T-cell (primary cell): Measurements from ENCODE around the gene OSBPL6. TPM values are rescaled to one million over a fixed set of nuclear protein-coding genes. Genes with fewer than 3 reads are reported as not detected.

Experiments
- ATAC-seq, 4 experiments: fragments of 200-7000 bp in 3 of 4; fragments of 150-1000 bp in 1 of 4; cut with Tn5 transposase; replicated peaks in 1 of 4; 1 replicate in 3 of 4; 2 replicates in 1 of 4; pipeline ENCODE4 v1.10.0; 2021; ENCODE audit warnings: moderate library complexity in 3 of 4, mild to moderate bottlenecking in 2 of 4, moderate number of reproducible peaks in 1 of 4
- CTCF ChIA-PET, 2 donors: fragments of 300-600 bp; sonication (Branson Sonifier 250); formaldehyde crosslinking; loops; one replicate each; lab custom pipeline; 2022; ENCODE audit warnings: antibody characterized with exemption in 2 of 2; lab: Charles Lee
- POLR2A ChIA-PET, 2 donors: fragments of 300-600 bp; sonication (Branson Sonifier 250); formaldehyde crosslinking; loops; one replicate each; lab custom pipeline; 2022; ENCODE audit warnings: antibody characterized with exemption in 2 of 2; lab: Charles Lee
- DNase-seq, 35 experiments: peaks; one replicate each; pipeline versions ENCODE4 v3.0.0 to v3.0.0-alpha.2; 2013 to 2023
- H3K27ac ChIP-seq: one replicate; pipeline ENCODE4 v1.5.1; 2013; ENCODE audit warnings: low read length
- H3K27me3 ChIP-seq, 2 experiments: replicated peaks in 1 of 2; 1 replicate in 1 of 2; 2 replicates in 1 of 2; pipeline versions ENCODE4 v1.6.1 to v1.7.0; 2013; ENCODE audit warnings: low read length in 1 of 2, mixed read lengths in 1 of 2; ENCODE audit not compliant: control insufficient read depth in 2 of 2, insufficient read depth in 2 of 2; ENCODE audit errors: extremely low read depth in 1 of 2
- H3K36me3 ChIP-seq, 2 donors: 1 replicate in 1 of 2; 2 replicates in 1 of 2; pipeline versions ENCODE4 v1.6.1 to v1.7.0; 2013; ENCODE audit warnings: low read length in 1 of 2; ENCODE audit not compliant: control insufficient read depth in 2 of 2, insufficient read depth in 1 of 2; ENCODE audit errors: extremely low read depth in 1 of 2
- H3K4me1 ChIP-seq, 2 experiments: 1 replicate in 1 of 2; 2 replicates in 1 of 2; pipeline versions ENCODE4 v1.6.1 to v1.7.0; 2013; ENCODE audit warnings: low read length in 2 of 2, mixed read lengths in 1 of 2; ENCODE audit not compliant: insufficient read depth in 2 of 2, control insufficient read depth in 1 of 2; ENCODE audit errors: extremely low read depth in 1 of 2
- H3K4me3 ChIP-seq, 2 donors: 1 replicate in 1 of 2; 2 replicates in 1 of 2; pipeline versions ENCODE4 v1.5.1 to v1.7.0; 2013; ENCODE audit warnings: mild to moderate bottlenecking in 2 of 2, low read length in 1 of 2, moderate library complexity in 1 of 2; ENCODE audit not compliant: control insufficient read depth in 1 of 2; ENCODE audit errors: extremely low read depth in 1 of 2
- H3K9me3 ChIP-seq: 2 replicates; pipeline ENCODE4 v1.7.0; 2013
- H3K27ac Mint-ChIP-seq, 2 donors: one replicate each; pipeline ENCODE4 v1.8.0; 2020 to 2021; ENCODE audit warnings: mild to moderate bottlenecking in 2 of 2, mixed read lengths in 2 of 2
- H3K27me3 Mint-ChIP-seq, 2 donors: one replicate each; pipeline ENCODE4 v1.8.0; 2021 to 2022; ENCODE audit warnings: mixed read lengths in 2 of 2
- H3K36me3 Mint-ChIP-seq: one replicate; pipeline ENCODE4 v1.8.0; 2021; ENCODE audit warnings: mixed read lengths
- H3K4me1 Mint-ChIP-seq, 3 donors: one replicate each; pipeline ENCODE4 v1.8.0; 2020 to 2022; ENCODE audit warnings: mixed read lengths in 3 of 3, mild to moderate bottlenecking in 1 of 3
- H3K4me3 Mint-ChIP-seq, 3 donors: one replicate each; pipeline ENCODE4 v1.8.0; 2020 to 2022; ENCODE audit warnings: mild to moderate bottlenecking in 3 of 3, mixed read lengths in 3 of 3, moderate library complexity in 3 of 3
- H3K9me3 Mint-ChIP-seq, 3 donors: one replicate each; pipeline ENCODE4 v1.8.0; 2020 to 2022; ENCODE audit warnings: mixed read lengths in 3 of 3
- WGBS: methylation state at CpG from one replicate; pipeline ENCODE4 v1.1.5; 2013; ENCODE audit warnings: missing lambda C conversion rate; ENCODE audit not compliant: insufficient coverage; 5-methylcytosine and 5-hydroxymethylcytosine counted together
- total RNA-seq, 35 experiments: library from RNA in 6 of 35; stranded (reverse) in 6 of 35; fragments of 120-200 nt in 1 of 35; gene quantifications; one replicate each; pipeline versions ENCODE4 v1.2.1 to v1.2.4 and lab custom pipeline; 2013 to 2026

Gene OSBPL6
- total RNA-seq, 5 donors from 2014 or later (not counting 1 experiment from before 2014, with no cell fraction given), result 0.08 to 0.41 (median 0.26) TPM

- no CpG with 5 or more reads among the region's 1 CpG for WGBS
- no peak overlapping the region for H3K27ac Mint-ChIP-seq
- Histone ChIP-seq H3K4me1 (no peaks in the 10 kb centered on the region), H3K27me3 (peaks cover 0 to 3% of the 10 kb centered on the region in 2 experiments), H3K27ac (no peak overlapping the region), H3K9me3 (no peaks in the 10 kb centered on the region), H3K36me3 (no peaks in the 10 kb centered on the region), H3K4me3 (no peak overlapping the region)
- no peaks in the 10 kb centered on the region for H3K36me3 Mint-ChIP-seq
- peaks cover 5 to 9% of the 10 kb centered on the region in 2 donors for H3K27me3 Mint-ChIP-seq
- no peak for DNase-seq
- POLR2A ChIA-PET, result no interaction called here
- peaks cover 0 to 4% (median 0%) of the 10 kb centered on the region in 3 donors for H3K4me1 Mint-ChIP-seq
- ATAC-seq, result no peak
- no peaks in the 10 kb centered on the region for H3K9me3 Mint-ChIP-seq
- H3K4me3 Mint-ChIP-seq, result no peak overlapping the region
- CTCF ChIA-PET, result no interaction called here
These were observed 192.8 kb downstream of the OSBPL6 start for GRCh38 chr2:178386986-178387597.

- H3K4me1 ChIP-seq, result no peaks in the 10 kb centered on the region
- H3K9me3 ChIP-seq, result no peaks in the 10 kb centered on the region
- no peak overlapping the region for H3K4me3 Mint-ChIP-seq
- no peak overlapping the region for H3K27ac Mint-ChIP-seq
- no peak overlapping the region for H3K4me3 ChIP-seq
- no peak overlapping the region for H3K27ac ChIP-seq
- WGBS, result 94% methylated on average over 7 of the region's 7 CpGs
- H3K9me3 Mint-ChIP-seq, result no peaks in the 10 kb centered on the region
- no peaks in the 10 kb centered on the region for H3K36me3 ChIP-seq
- ChIA-PET CTCF (interaction anchor here in 1 of 2 donors (0.6 kb wide), 1 partner anchor 59 kb away, joined by 3 read pairs; no protein-coding TSS in a partner anchor), POLR2A (no interaction called here)
- no peaks in the 10 kb centered on the region for H3K36me3 Mint-ChIP-seq
- peaks cover 0 to 4% (median 0%) of the 10 kb centered on the region in 3 donors for H3K4me1 Mint-ChIP-seq
- DNase-seq, result no peak
- H3K27me3 ChIP-seq, result no peaks in the 10 kb centered on the region
- no peak for ATAC-seq
- peaks cover 2 to 9% of the 10 kb centered on the region in 2 donors for H3K27me3 Mint-ChIP-seq
These were observed 194.0 kb downstream of the OSBPL6 start for GRCh38 chr2:178388287-178388686.

DNA sequence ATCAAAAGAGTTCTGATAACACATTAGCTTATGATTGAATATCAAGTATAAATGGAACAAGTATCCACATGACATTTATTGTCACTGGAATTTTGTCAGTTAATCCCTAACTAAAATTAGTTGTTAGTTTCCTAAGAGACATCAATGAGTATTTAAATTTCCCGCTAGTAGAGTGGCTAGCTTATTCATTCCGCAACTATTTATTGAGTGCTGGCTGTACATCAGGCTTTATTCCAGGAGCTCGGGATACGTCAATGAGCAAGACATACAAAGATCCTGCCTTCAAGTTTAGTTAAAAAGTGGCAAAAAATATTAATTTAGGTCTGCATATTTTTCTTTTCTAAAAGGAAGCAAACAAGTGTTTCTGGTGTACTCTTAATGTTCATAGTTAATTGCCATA lies 197.4 kb downstream of the OSBPL6 start:
- CTCF ChIA-PET, result interaction anchor here (0.8 to 4.2 kb wide), 5 partner anchors 11 to 23 kb away, joined by 3 to 28 read pairs (median 4); no protein-coding TSS in a partner anchor
- Histone ChIP-seq H3K4me1 (no peaks in the 10 kb centered on the region), H3K4me3 (no peak overlapping the region), H3K36me3 (no peaks in the 10 kb centered on the region), H3K9me3 (no peaks in the 10 kb centered on the region), H3K27ac (no peak overlapping the region), H3K27me3 (no peaks in the 10 kb centered on the region)
- H3K4me1 Mint-ChIP-seq, result peaks cover 0 to 4% (median 0%) of the 10 kb centered on the region in 3 donors
- no peaks in the 10 kb centered on the region for H3K36me3 Mint-ChIP-seq
- peaks cover 2 to 9% of the 10 kb centered on the region in 2 donors for H3K27me3 Mint-ChIP-seq
- DNase-seq, result no peak
- WGBS, result 94% methylated on average over 4 of the region's 4 CpGs
- ATAC-seq, result no peak
- no peak overlapping the region for H3K27ac Mint-ChIP-seq
- H3K9me3 Mint-ChIP-seq, result no peaks in the 10 kb centered on the region
- POLR2A ChIA-PET, result no interaction called here
- H3K4me3 Mint-ChIP-seq, result no peak overlapping the region

DNA sequence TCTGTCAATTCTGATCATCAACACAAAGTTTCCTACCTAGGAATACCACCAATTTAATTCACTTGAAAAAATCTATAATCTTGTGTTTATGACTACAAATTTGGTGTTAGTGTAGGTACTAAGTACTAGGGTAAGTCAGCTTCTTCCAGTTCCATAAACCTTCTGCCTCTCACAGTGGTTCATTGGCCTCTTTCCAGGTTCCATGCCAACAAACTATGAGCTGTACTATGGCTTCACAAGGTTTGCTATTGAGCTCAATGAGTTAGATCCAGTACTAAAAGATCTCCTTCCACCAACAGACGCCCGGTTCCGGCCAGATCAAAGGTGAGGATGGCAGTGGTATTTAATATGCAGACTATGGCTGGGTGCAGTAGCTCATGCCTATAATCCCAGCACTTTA lies 197.9 kb downstream of the OSBPL6 start:
- no peaks in the 10 kb centered on the region for H3K9me3 ChIP-seq
- CTCF ChIA-PET, result interaction anchor here (0.8 to 4.2 kb wide), 4 partner anchors 10 to 22 kb away, joined by 3 to 28 read pairs (median 4); no protein-coding TSS in a partner anchor
- Mint-ChIP-seq H3K27me3 (peaks cover 2 to 9% of the 10 kb centered on the region in 2 donors), H3K4me1 (peaks cover 0 to 2% (median 2%) of the 10 kb centered on the region in 3 donors), H3K27ac (no peak overlapping the region), H3K4me3 (no peak overlapping the region), H3K36me3 (no peaks in the 10 kb centered on the region), H3K9me3 (no peaks in the 10 kb centered on the region)
- no peaks in the 10 kb centered on the region for H3K4me1 ChIP-seq
- H3K36me3 ChIP-seq, result no peaks in the 10 kb centered on the region
- POLR2A ChIA-PET, result no interaction called here
- H3K27me3 ChIP-seq, result no peaks in the 10 kb centered on the region
- no peak overlapping the region for H3K4me3 ChIP-seq
- no CpG with 5 or more reads among the region's 3 CpGs for WGBS
- DNase-seq (no peak), ATAC-seq (no peak)
- no peak overlapping the region for H3K27ac ChIP-seq

GRCh38 chr2:178394859-178395258 lies 200.5 kb downstream of the OSBPL6 start:
- no peak for DNase-seq

GRCh38 chr2:178395295-178395694 lies 201.0 kb downstream of the OSBPL6 start:
- Histone ChIP-seq H3K4me3 (no peak overlapping the region), H3K27ac (no peak overlapping the region), H3K27me3 (no peaks in the 10 kb centered on the region), H3K9me3 (no peaks in the 10 kb centered on the region), H3K4me1 (no peaks in the 10 kb centered on the region), H3K36me3 (no peaks in the 10 kb centered on the region)
- Mint-ChIP-seq H3K4me1 (peaks cover 0 to 2% (median 0%) of the 10 kb centered on the region in 3 donors), H3K36me3 (no peaks in the 10 kb centered on the region), H3K27ac (no peak overlapping the region), H3K9me3 (no peaks in the 10 kb centered on the region), H3K4me3 (no peak overlapping the region), H3K27me3 (peaks cover 2 to 4% of the 10 kb centered on the region in 2 donors)
- WGBS, result no CpG with 5 or more reads among the region's 2 CpGs
- ChIA-PET POLR2A (interaction anchor here in 1 of 2 donors (0.5 kb wide), 1 partner anchor 17 kb away, joined by 7 read pairs; no protein-coding TSS in a partner anchor), CTCF (interaction anchor here (0.6 to 7.1 kb wide), 8 partner anchors 19 to 489 kb away, joined by 3 to 33 read pairs (median 12); no protein-coding TSS in a partner anchor)
- DNase-seq (no peak), ATAC-seq (no peak)

More at GRCh38 chr2:178394859-178395258, 200.5 kb downstream of the OSBPL6 start:
- Mint-ChIP-seq H3K4me3 (no peak overlapping the region), H3K9me3 (no peaks in the 10 kb centered on the region), H3K27me3 (peaks cover 2 to 4% of the 10 kb centered on the region in 2 donors), H3K4me1 (peaks cover 0 to 2% (median 0%) of the 10 kb centered on the region in 3 donors), H3K36me3 (no peaks in the 10 kb centered on the region), H3K27ac (no peak overlapping the region)
- ATAC-seq, result no peak
- Histone ChIP-seq H3K27me3 (no peaks in the 10 kb centered on the region), H3K27ac (no peak overlapping the region), H3K36me3 (no peaks in the 10 kb centered on the region), H3K4me1 (no peaks in the 10 kb centered on the region), H3K9me3 (no peaks in the 10 kb centered on the region), H3K4me3 (no peak overlapping the region)
- POLR2A ChIA-PET, result interaction anchor here in 1 of 2 donors (0.5 kb wide), 1 partner anchor 17 kb away, joined by 7 read pairs; no protein-coding TSS in a partner anchor
- CTCF ChIA-PET, result interaction anchor here (0.6 to 7.1 kb wide), 9 partner anchors 19 to 489 kb away, joined by 3 to 33 read pairs (median 9); no protein-coding TSS in a partner anchor
